GM12878 (cell line): Measurements from ENCODE around the gene GRIK2. TPM values are rescaled to one million over a fixed set of nuclear protein-coding genes. Genes with fewer than 3 reads are reported as not detected.

ENCODE experiments used
- ATAC-seq: fragments of 200-7000 bp; cut with Tn5 transposase; 3 replicates; pipeline ENCODE4 v1.9.1; 2020; ENCODE audit warnings: mild to moderate bottlenecking, moderate library complexity
- BruUV-seq: library from RNA; stranded (reverse); fragments of 400-500 nt; replicated peaks from 2 replicates; lab custom pipeline; 2021; lab: Mats Ljungman, UMichigan
- CTCF ChIA-PET: fragments of 300-600 bp; sonication (Branson Sonifier 250); formaldehyde crosslinking; extraction: SDS; loops from one replicate; lab custom pipeline; 2021; ENCODE audit warnings: inconsistent platforms; lab: Yijun Ruan, JAX
- POLR2A ChIA-PET: fragments of 350-600 bp; formaldehyde crosslinking; extraction: SDS; loops from one replicate; lab custom pipeline; 2021; ENCODE audit warnings: inconsistent platforms; lab: Charles Lee
- RAD21 ChIA-PET: fragments of 300-600 bp; sonication (Branson Sonifier 250); formaldehyde crosslinking; loops from one replicate; lab custom pipeline; 2023; ENCODE audit warnings: antibody characterized with exemption; ENCODE audit not compliant: unreplicated experiment; lab: Charles Lee
- SMC1A ChIA-PET: fragments of 300-600 bp; sonication (Branson Sonifier 250); formaldehyde crosslinking; loops from one replicate; lab custom pipeline; 2023; ENCODE audit not compliant: unreplicated experiment, uncharacterized antibody; lab: Charles Lee
- DNase-seq: peaks from one replicate; pipeline ENCODE4 v3.0.0-alpha.2; 2011; ENCODE audit warnings: low read depth, low spot score
- FAIRE-seq: peaks from 3 replicates; lab custom pipeline; 2011; peaks lifted over from hg19 to GRCh38; lab: Jason Lieb, UNC
- H2AFZ ChIP-seq: 2 replicates; pipeline ENCODE4 v1.6.0; 2011; ENCODE audit warnings: low read depth, low read length, control low read depth; ENCODE audit not compliant: control insufficient read depth
- H3K27ac ChIP-seq: 2 replicates; pipeline ENCODE4 v1.5.1; 2011; ENCODE audit warnings: control low read depth; ENCODE audit not compliant: control insufficient read depth, insufficient read depth
- H3K27me3 ChIP-seq, 2 experiments: replicated peaks in 1 of 2; 2 replicates each; pipeline versions ENCODE4 v1.6.0 to v1.6.1; 2011; ENCODE audit warnings: low read length in 1 of 2; ENCODE audit not compliant: control insufficient read depth in 2 of 2, insufficient read depth in 2 of 2
- H3K36me3 ChIP-seq, 2 experiments: 2 replicates each; pipeline ENCODE4 v1.5.1; 2011; ENCODE audit warnings: low read length in 1 of 2; ENCODE audit not compliant: control insufficient read depth in 2 of 2, insufficient read depth in 2 of 2
- H3K4me1 ChIP-seq: 2 replicates; pipeline ENCODE4 v1.6.1; 2011; ENCODE audit warnings: mild to moderate bottlenecking, low read length, moderate library complexity, mixed read lengths; ENCODE audit not compliant: control insufficient read depth, insufficient read depth
- H3K4me2 ChIP-seq: 2 replicates; pipeline ENCODE4 v1.6.0; 2011; ENCODE audit warnings: control low read depth; ENCODE audit not compliant: control insufficient read depth, insufficient read depth
- H3K4me3 ChIP-seq: fragments of 200-600 bp; sonication (generic); 2 replicates; pipeline ENCODE4 v1.5.1; 2016
- H3K79me2 ChIP-seq: 2 replicates; pipeline ENCODE4 v1.6.0; 2011; ENCODE audit warnings: low read length; ENCODE audit not compliant: control insufficient read depth, insufficient read depth
- H3K9ac ChIP-seq: 2 replicates; pipeline ENCODE4 v1.8.0; 2011; ENCODE audit warnings: low read length, control low read depth, mixed read lengths; ENCODE audit not compliant: control insufficient read depth, insufficient read depth
- H3K9me3 ChIP-seq: replicated peaks from 3 replicates; pipeline ENCODE4 v1.5.1; 2011; ENCODE audit warnings: mild to moderate bottlenecking, low read length; ENCODE audit not compliant: control insufficient read depth, insufficient read depth
- H4K20me1 ChIP-seq: 2 replicates; pipeline ENCODE4 v1.6.0; 2011; ENCODE audit not compliant: control insufficient read depth, insufficient read depth
- CHD1 ChIP-seq: IDR thresholded peaks from 2 replicates; pipeline ENCODE4 v1.6.1; 2012; ENCODE audit warnings: low read depth, low read length, improper control_type of control experiment
- IKZF1 ChIP-seq: fragments of 450-650 bp; conservative IDR thresholded peaks from 2 replicates; pipeline ENCODE4 v1.6.1; 2017; ENCODE audit warnings: antibody characterized with exemption, mild to moderate bottlenecking
- MEF2B ChIP-seq: fragments of 450-650 bp; IDR thresholded peaks from 2 replicates; pipeline ENCODE4 v1.6.1; 2018; ENCODE audit warnings: mild to moderate bottlenecking, moderate library complexity; ENCODE audit not compliant: partially characterized antibody, poor library complexity, severe bottlenecking
- MYC ChIP-seq: IDR thresholded peaks from 2 replicates; pipeline ENCODE4 v1.6.1; 2011; ENCODE audit warnings: mild to moderate bottlenecking, low read length, moderate library complexity, inconsistent platforms; ENCODE audit not compliant: insufficient read depth, insufficient replicate concordance, insufficient read length, severe bottlenecking
- PAX8 ChIP-seq: fragments of 450-650 bp; IDR thresholded peaks from 2 replicates; pipeline ENCODE4 v1.6.1; 2017; ENCODE audit warnings: mild to moderate bottlenecking, moderate library complexity
- ZNF384 ChIP-seq: IDR thresholded peaks from 2 replicates; pipeline ENCODE4 v1.6.1; 2012; ENCODE audit warnings: low read depth, mild to moderate bottlenecking, low read length, improper control_type of control experiment, borderline replicate concordance
- WGBS: methylation state at CpG from one replicate; pipeline ENCODE4 v1.1.6; 2016; ENCODE audit warnings: low lambda C conversion rate; ENCODE audit not compliant: insufficient replicate concordance, insufficient coverage; ENCODE audit errors: missing lambda C conversion rate; 5-methylcytosine and 5-hydroxymethylcytosine counted together
- in situ Hi-C: fragments of 300-500 bp; cut with MboI; formaldehyde crosslinking; loops from 9 replicates; pipeline ENCODE4 v1.14.3; 2018; ENCODE audit warnings: mixed read lengths
- intact Hi-C: fragments of 100-400 bp; cut with micrococcal nuclease; formaldehyde crosslinking; loops from one replicate; pipeline ENCODE4 v1.14.2; 2022; ENCODE audit not compliant: unreplicated experiment
- polyA plus RNA-seq, 11 experiments: library from polyadenylated mRNA; depleted of rRNA in 4 of 11; unstranded in 6 of 11; stranded (reverse) in 5 of 11; fragments of >200 nt; fragmentation: Nextera tagmentation in 4 of 11; fragmentation: Illumina TruSeq in 1 of 11; extraction: Ambion mirVana in 4 of 11; extraction: Trizol in 1 of 11; gene quantifications; 1 replicate in 1 of 11; 2 replicates in 10 of 11; pipeline versions ENCODE4 v1.2.1 to v1.2.3, GENCODE V29; 2011 to 2016; ENCODE audit warnings: inconsistent platforms in 2 of 11, missing spikeins in 2 of 11, low read depth in 1 of 11
- total RNA-seq, 4 experiments: library from RNA; depleted of rRNA in 3 of 4; stranded (reverse); fragments of >200 nt in 3 of 4; fragmentation: Illumina TruSeq in 1 of 4; extraction: Trizol in 1 of 4; gene quantifications; 2 replicates each; pipeline versions ENCODE4 v1.2.1 to v1.2.3, GENCODE V29; 2013 to 2021
- TF ChIP-seq, protein P1 (sequence below): fragments of 450-650 bp; IDR thresholded peaks from 2 replicates; pipeline ENCODE4 v1.6.1; 2018; ENCODE audit warnings: mild to moderate bottlenecking, low read depth, moderate library complexity; ENCODE audit not compliant: partially characterized antibody
- TF ChIP-seq, protein P2 (sequence below): fragments of 450-650 bp; IDR thresholded peaks from 2 replicates; pipeline ENCODE4 v1.6.1; 2017; ENCODE audit warnings: mild to moderate bottlenecking

Gene GRIK2
- total and polyA plus RNA-seq, 10 of the 15 experiments (the other 5 are each of a cell fraction or from before 2014, with no cell fraction given): not detected

DNA sequence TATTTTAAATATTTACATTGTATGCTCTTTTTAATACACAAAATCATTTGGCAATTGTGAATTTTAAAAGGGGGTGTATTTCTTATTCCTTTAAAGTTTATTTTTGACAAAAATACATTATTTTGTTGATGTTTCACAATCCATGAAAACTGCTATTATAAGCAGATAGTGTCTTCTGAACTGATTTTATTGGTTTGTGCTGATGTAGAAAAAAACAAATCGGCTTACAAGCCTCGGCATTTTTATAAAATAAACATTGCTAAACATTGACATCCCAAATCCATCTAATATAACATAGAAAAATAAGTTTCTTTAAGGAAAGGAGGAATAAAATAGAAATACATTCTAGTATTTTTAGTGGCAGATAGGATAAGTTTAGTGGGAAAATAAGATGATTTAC lies 634.7 kb downstream of the GRIK2 start:
- H3K36me3 ChIP-seq: no peaks in the 10 kb centered on the region
- H3K27ac ChIP-seq: no peak overlapping the region
- FAIRE-seq (no peak), ATAC-seq (no peak), DNase-seq (no peak)
- H3K27me3 ChIP-seq: no peaks in the 10 kb centered on the region
- BruUV-seq: no TSS peak
- no peak overlapping the region for H3K4me3 ChIP-seq
- intact Hi-C loops: no loop called here
- H3K9me3 ChIP-seq: no peaks in the 10 kb centered on the region
- in situ Hi-C loops: no loop called here
- RAD21 ChIA-PET: no interaction called here
- no peak for TF ChIP-seq MYC
- TF ChIP-seq MEF2B: no peak
- no peak for TF ChIP-seq ZNF384
- TF ChIP-seq PAX8: no peak
- TF ChIP-seq CHD1: no peak
- TF ChIP-seq, protein P1, sequence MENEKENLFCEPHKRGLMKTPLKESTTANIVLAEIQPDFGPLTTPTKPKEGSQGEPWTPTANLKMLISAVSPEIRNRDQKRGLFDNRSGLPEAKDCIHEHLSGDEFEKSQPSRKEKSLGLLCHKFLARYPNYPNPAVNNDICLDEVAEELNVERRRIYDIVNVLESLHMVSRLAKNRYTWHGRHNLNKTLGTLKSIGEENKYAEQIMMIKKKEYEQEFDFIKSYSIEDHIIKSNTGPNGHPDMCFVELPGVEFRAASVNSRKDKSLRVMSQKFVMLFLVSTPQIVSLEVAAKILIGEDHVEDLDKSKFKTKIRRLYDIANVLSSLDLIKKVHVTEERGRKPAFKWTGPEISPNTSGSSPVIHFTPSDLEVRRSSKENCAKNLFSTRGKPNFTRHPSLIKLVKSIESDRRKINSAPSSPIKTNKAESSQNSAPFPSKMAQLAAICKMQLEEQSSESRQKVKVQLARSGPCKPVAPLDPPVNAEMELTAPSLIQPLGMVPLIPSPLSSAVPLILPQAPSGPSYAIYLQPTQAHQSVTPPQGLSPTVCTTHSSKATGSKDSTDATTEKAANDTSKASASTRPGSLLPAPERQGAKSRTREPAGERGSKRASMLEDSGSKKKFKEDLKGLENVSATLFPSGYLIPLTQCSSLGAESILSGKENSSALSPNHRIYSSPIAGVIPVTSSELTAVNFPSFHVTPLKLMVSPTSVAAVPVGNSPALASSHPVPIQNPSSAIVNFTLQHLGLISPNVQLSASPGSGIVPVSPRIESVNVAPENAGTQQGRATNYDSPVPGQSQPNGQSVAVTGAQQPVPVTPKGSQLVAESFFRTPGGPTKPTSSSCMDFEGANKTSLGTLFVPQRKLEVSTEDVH: no peak
- no peak for TF ChIP-seq IKZF1
- TF ChIP-seq, protein P2, sequence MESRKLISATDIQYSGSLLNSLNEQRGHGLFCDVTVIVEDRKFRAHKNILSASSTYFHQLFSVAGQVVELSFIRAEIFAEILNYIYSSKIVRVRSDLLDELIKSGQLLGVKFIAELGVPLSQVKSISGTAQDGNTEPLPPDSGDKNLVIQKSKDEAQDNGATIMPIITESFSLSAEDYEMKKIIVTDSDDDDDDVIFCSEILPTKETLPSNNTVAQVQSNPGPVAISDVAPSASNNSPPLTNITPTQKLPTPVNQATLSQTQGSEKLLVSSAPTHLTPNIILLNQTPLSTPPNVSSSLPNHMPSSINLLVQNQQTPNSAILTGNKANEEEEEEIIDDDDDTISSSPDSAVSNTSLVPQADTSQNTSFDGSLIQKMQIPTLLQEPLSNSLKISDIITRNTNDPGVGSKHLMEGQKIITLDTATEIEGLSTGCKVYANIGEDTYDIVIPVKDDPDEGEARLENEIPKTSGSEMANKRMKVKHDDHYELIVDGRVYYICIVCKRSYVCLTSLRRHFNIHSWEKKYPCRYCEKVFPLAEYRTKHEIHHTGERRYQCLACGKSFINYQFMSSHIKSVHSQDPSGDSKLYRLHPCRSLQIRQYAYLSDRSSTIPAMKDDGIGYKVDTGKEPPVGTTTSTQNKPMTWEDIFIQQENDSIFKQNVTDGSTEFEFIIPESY: no peak
- POLR2A ChIA-PET: no interaction called here
- WGBS: 20% methylated on average over 2 of the region's 2 CpGs
- H3K4me2 ChIP-seq: no peak overlapping the region
- SMC1A ChIA-PET: interaction anchor here (0.6 kb wide), 1 partner anchor 150 kb away, joined by 4 read pairs; no protein-coding TSS in a partner anchor
- CTCF ChIA-PET: no interaction called here
- no peak overlapping the region for H3K9ac ChIP-seq
- H3K4me1 ChIP-seq: no peaks in the 10 kb centered on the region
- no peaks in the 10 kb centered on the region for H3K79me2 ChIP-seq
- H2AFZ ChIP-seq: no peak overlapping the region
- no peaks in the 10 kb centered on the region for H4K20me1 ChIP-seq
